Airway epithelial cell (primary cell): ENCODE results near the gene PODNL1. TPM values are rescaled to one million over a fixed set of nuclear protein-coding genes. Genes with fewer than 3 reads are reported as not detected.

Source experiments
- total RNA-seq: library from RNA; depleted of rRNA; stranded (reverse); fragments of >200 nt; gene quantifications from 2 replicates; pipeline ENCODE4 v1.2.3, GENCODE V29; 2015

Gene PODNL1, protein sequence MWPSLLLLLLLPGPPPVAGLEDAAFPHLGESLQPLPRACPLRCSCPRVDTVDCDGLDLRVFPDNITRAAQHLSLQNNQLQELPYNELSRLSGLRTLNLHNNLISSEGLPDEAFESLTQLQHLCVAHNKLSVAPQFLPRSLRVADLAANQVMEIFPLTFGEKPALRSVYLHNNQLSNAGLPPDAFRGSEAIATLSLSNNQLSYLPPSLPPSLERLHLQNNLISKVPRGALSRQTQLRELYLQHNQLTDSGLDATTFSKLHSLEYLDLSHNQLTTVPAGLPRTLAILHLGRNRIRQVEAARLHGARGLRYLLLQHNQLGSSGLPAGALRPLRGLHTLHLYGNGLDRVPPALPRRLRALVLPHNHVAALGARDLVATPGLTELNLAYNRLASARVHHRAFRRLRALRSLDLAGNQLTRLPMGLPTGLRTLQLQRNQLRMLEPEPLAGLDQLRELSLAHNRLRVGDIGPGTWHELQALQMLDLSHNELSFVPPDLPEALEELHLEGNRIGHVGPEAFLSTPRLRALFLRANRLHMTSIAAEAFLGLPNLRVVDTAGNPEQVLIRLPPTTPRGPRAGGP
- 2.6 and 7.2 TPM in 2 replicates for total RNA-seq

DNA sequence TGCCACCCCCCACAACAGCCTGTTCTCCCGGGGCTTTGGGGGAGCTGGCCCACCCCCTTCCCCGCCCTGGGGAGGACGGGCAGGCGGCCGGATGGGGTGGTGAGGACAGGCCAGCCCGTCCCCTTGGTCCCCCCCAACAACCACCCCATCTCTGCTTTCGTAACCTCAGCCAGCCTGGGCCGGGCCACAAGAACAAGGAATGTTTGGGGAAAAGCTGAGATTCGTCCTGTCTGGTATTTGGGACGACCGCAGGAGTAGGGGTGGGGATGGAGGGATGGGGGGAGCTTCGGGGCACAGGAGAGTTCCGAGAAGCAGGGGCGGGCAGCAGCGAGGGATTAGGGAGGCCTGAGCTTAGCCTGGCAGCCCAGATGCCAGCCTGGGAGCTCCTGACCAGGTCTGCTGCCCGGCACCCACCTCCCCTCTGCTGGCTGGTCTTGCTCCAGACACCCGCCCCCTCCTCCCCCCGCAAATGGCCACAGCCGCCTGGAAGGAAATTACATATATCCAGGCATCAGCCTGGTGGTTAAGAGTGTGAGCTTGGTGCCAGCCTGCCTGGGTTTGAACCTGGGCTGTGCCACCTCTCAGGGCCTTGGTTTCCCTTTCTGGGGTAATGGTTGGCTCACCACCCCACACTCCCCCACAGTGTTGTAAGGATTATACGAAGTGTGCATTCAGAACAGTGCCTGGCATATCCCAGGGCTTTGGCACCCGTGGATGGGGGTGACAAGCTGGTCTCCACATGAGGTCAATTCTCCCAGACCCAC is at the start of gene PODNL1:
PODNL1 (minus strand) TSS at position 117 of the 764 bp plus-strand sequence. CDS start 236 bp downstream, outside the sequence.

DNA sequence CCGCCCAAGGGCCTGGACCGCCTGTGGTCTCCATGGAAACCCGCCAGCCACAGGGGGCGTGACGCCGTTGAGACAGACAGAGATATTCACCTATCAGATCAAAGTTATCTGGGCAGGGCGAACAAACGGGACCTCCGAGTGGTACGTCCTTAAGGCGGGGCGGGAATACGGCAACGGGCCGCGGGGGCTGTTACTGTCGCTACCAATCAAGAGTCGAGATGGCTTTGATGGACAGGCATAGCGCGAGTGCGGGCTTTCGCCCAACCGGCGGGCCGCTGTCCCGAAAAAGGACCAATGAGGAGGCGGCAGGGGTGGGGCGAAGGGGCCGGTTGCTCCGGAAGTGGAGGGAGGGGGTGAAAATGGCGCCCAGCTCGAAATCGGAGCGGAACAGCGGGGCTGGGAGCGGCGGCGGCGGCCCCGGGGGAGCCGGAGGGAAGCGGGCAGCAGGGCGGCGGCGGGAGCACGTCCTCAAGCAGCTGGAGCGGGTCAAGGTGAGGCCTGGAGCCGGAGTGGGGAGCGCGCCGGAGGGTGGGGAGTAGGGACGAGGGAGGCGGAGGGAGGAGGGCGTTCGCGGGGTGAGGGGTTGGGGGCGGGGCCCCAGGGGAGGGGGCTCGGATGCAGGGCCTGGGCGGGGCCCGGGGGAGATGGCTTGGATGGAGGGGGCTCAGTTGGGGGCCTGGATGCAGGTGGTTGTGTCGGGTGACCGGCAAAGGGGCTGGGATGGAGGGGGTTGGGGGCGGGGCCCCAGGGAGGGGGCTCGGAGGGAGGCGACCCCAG is 14.1 kb upstream of the PODNL1 start, which contains the start of gene DCAF15:
DCAF15 (plus strand) TSS at position 356 of the 777 bp plus-strand sequence; CDS start at position 360, 4 bp downstream.

DNA sequence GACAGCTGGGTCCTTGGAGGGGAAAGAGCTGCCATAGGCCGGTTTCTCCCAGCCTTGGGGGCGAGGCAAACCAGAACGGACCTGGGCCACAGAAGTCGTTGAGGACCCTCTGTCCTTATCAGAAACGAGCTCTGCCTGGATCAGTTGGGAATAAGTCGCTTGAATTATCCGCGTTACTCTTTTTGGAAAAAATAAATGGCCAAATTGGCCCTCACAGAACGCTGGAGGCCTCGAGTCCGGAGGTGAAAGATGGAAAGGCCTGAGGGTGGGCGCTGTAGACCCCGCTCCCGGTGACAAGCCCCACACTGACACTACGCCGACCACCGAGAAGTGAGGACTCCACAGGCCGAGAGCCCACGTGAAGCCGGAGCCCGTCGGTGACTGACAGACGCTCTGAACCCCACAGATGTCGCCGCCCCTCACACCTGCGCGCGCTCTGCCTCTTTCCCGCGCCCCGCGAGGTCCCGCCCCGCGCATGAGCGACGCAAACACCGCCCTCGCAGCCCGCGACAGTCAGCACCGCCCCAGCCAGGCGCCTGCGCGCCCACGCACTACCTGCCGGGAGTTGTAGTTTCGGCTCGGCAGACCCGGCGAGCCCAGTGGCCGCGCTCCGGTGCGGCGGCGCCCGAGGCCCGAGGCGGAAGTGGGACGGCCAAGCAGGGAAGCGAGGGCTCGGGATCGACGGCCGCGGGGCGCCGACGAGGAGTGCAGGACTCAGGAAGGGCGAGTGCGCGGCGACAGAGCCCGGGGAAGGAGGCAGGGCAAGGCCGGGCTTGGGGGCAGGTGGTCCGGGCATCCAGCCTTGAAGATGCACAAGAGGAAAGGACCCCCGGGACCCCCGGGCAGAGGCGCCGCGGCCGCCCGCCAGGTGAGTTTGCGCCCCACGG is 32.3 kb downstream of the PODNL1 start, which contains the start of the genes BRME1 and CC2D1A:
BRME1 (minus strand) TSS at position 484 of the 887 bp plus-strand sequence. CDS start 1,225 bp downstream, outside the sequence.
CC2D1A (plus strand) TSS at position 568 of the 887 bp plus-strand sequence; CDS start at position 809, 241 bp downstream.

Other genes starting within 250 kb of the PODNL1 start
- gene MRI1, start 173.9 kb downstream of the PODNL1 start, total RNA-seq: 54.7 and 61.5 TPM in 2 replicates
- gene C19orf53, start 164.0 kb downstream of the PODNL1 start, total RNA-seq: 183 and 353 TPM in 2 replicates
- gene ZSWIM4, start 143.0 kb downstream of the PODNL1 start, total RNA-seq: 6.9 and 7.1 TPM in 2 replicates
- not detected in 2 replicates for gene NANOS3, start 61.3 kb downstream of the PODNL1 start, total RNA-seq
- 0.99 and 5.7 TPM in 2 replicates for gene BRME1, start 32.3 kb downstream of the PODNL1 start, total RNA-seq
- 24.8 and 37.5 TPM in 2 replicates for gene CC2D1A, start 32.2 kb downstream of the PODNL1 start, total RNA-seq
- 22.8 and 32.9 TPM in 2 replicates for gene DCAF15, start 14.1 kb upstream of the PODNL1 start, total RNA-seq
- gene RFX1, start 67.9 kb upstream of the PODNL1 start, total RNA-seq: 4.2 and 5.6 TPM in 2 replicates
- not detected in 2 replicates for gene RLN3, start 89.7 kb upstream of the PODNL1 start, total RNA-seq
- 3.4 and 5.1 TPM in 2 replicates for gene IL27RA, start 93.3 kb upstream of the PODNL1 start, total RNA-seq
- gene PALM3, start 123.7 kb upstream of the PODNL1 start, total RNA-seq: 0.07 TPM in 1 of 2 replicates, not detected in the other
- 2.3 and 2.6 TPM in 2 replicates for gene MISP3, start 134.4 kb upstream of the PODNL1 start, total RNA-seq
- not detected in 2 replicates for gene C19orf67, start 147.4 kb upstream of the PODNL1 start, total RNA-seq
- 48.9 and 52.2 TPM in 2 replicates for gene SAMD1, start 152.3 kb upstream of the PODNL1 start, total RNA-seq
- 51.5 and 51.9 TPM in 2 replicates for gene PRKACA, start 179.3 kb upstream of the PODNL1 start, total RNA-seq
- gene ASF1B, start 198.2 kb upstream of the PODNL1 start, total RNA-seq: 35.2 and 71.2 TPM in 2 replicates